WERI-Rb-1 (cell line): Measurements from ENCODE around the gene FGFR2.

Experiments used
- DNase-seq: peaks from one replicate; pipeline ENCODE4 v3.0.0-alpha.2; 2020
- H3K27ac ChIP-seq: fragments of 250-450 bp; sonication (Bioruptor Pico); 2 replicates; pipeline ENCODE4 v1.5.1; 2020; ENCODE audit warnings: mild to moderate bottlenecking, moderate library complexity
- H3K27me3 ChIP-seq: fragments of 250-450 bp; sonication (Bioruptor Pico); 2 replicates; pipeline ENCODE4 v1.5.1; 2021; ENCODE audit warnings: mild to moderate bottlenecking, low read depth, moderate library complexity; ENCODE audit not compliant: insufficient read depth, severe bottlenecking
- H3K36me3 ChIP-seq: fragments of 250-450 bp; sonication (Bioruptor Pico); 2 replicates; pipeline ENCODE4 v1.5.1; 2020; ENCODE audit warnings: mild to moderate bottlenecking, moderate library complexity
- H3K4me3 ChIP-seq: 2 replicates; pipeline ENCODE4 v1.5.1; 2011; ENCODE audit warnings: low read depth, mild to moderate bottlenecking, control low read depth, low read length
- H3K9me3 ChIP-seq: fragments of 250-450 bp; sonication (Bioruptor Pico); 2 replicates; pipeline ENCODE4 v1.5.1; 2021; ENCODE audit warnings: mild to moderate bottlenecking, moderate library complexity; ENCODE audit not compliant: severe bottlenecking
- CTCF ChIP-seq: IDR thresholded peaks from 2 replicates; pipeline ENCODE4 v1.5.1; 2011; ENCODE audit warnings: low read depth, mild to moderate bottlenecking, control low read depth, inconsistent platforms, low read length

Gene FGFR2

GRCh38 chr10:121433965-121434364 is 164.3 kb downstream of the FGFR2 start:
- Histone ChIP-seq H3K27me3 (no peaks in the 10 kb centered on the region), H3K4me3 (no peak overlapping the region), H3K27ac (no peak overlapping the region), H3K36me3 (no peaks in the 10 kb centered on the region), H3K9me3 (no peaks in the 10 kb centered on the region)
- DNase-seq, result no peak
- no peak for TF ChIP-seq CTCF

- H3K27ac ChIP-seq, result no peak overlapping the region
- no peaks in the 10 kb centered on the region for H3K9me3 ChIP-seq
- no peak for TF ChIP-seq CTCF
- H3K4me3 ChIP-seq, result no peak overlapping the region
- DNase-seq, result no peak
- H3K36me3 ChIP-seq, result no peaks in the 10 kb centered on the region
- H3K27me3 ChIP-seq, result no peaks in the 10 kb centered on the region
Measured at GRCh38 chr10:121428867-121429266, 169.4 kb downstream of the FGFR2 start.
